Suprapubic skin (tissue), 3 donors: ENCODE measurements around the gene NR1H3.

Experiments used
- CTCF ChIP-seq, 2 donors: fragments of 200-600 bp in 1 of 2; fragments of 450-650 bp in 1 of 2; sonication (generic) in 1 of 2; IDR thresholded peaks; one replicate each; pipeline ENCODE4 v1.5.1; 2016 to 2019; ENCODE audit warnings: antibody characterized with exemption in 2 of 2, mild to moderate bottlenecking in 1 of 2, moderate library complexity in 1 of 2
- EP300 ChIP-seq: sonication (generic); formaldehyde crosslinking; IDR thresholded peaks from one replicate; pipeline ENCODE4 v1.6.1; 2017; ENCODE audit warnings: antibody characterized with exemption
- POLR2A ChIP-seq, 2 donors: fragments of 450-650 bp; IDR thresholded peaks; one replicate each; pipeline ENCODE4 v1.6.1; 2017; ENCODE audit warnings: antibody characterized with exemption in 2 of 2, mild to moderate bottlenecking in 2 of 2, moderate library complexity in 2 of 2

DNA sequence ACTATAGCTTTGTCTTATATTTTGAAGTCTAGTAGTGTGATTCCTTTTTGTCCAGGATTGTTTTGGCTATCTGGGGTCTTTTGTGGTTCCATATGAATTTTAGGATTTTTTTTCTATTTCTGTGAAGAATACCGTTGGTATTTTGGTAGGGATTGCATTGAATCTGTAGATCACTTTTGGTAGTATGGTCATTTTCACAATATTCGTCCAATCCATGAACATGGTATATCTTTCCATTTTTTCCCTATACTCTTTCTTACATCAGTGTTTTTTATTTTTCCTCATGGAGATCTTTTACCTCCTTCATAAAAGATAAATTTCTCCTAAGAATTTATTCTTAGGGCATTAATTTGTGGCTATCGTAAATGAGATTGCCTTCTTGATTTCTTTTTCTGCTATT lies 41.3 kb downstream of the NR1H3 start:
- TF ChIP-seq EP300 (no peak), POLR2A (IDR thresholded peaks at IDR 0.05) (no peak), CTCF (IDR thresholded peaks at IDR 0.05) (no peak)
